OCI-LY7 (cell line): ENCODE measurements around the gene PET100. TPM values are rescaled to one million over a fixed set of nuclear protein-coding genes. Genes with fewer than 3 reads are reported as not detected.

ENCODE experiments used
- BruUV-seq: library from RNA; stranded (reverse); fragments of 400-500 nt; replicated peaks from 2 replicates; lab custom pipeline; 2021; lab: Mats Ljungman, UMichigan
- CTCF ChIA-PET: fragments of 300-600 bp; sonication (Branson Sonifier 250); formaldehyde crosslinking; loops from one replicate; lab custom pipeline; 2022; ENCODE audit warnings: antibody characterized with exemption; ENCODE audit not compliant: unreplicated experiment; lab: Charles Lee
- POLR2A ChIA-PET: fragments of 300-600 bp; sonication (Branson Sonifier 250); formaldehyde crosslinking; loops from one replicate; lab custom pipeline; 2022; ENCODE audit warnings: antibody characterized with exemption; lab: Charles Lee
- DNase-seq: peaks from one replicate; pipeline ENCODE4 v3.0.0-alpha.2; 2015; ENCODE audit warnings: low spot score
- H2AFZ ChIP-seq: fragments of 200-600 bp; sonication (generic), shearing (Covaris generic); 2 replicates; pipeline ENCODE4 v1.6.1; 2014; ENCODE audit warnings: mild to moderate bottlenecking, antibody characterized with exemption, low read length, moderate library complexity
- H3K27ac ChIP-seq: fragments of 200-600 bp; sonication (generic); 2 replicates; pipeline ENCODE4 v1.5.1; 2014; ENCODE audit warnings: mixed run types, low read depth, mild to moderate bottlenecking, moderate library complexity, low read length, inconsistent platforms; ENCODE audit not compliant: poor library complexity, severe bottlenecking
- H3K36me3 ChIP-seq: fragments of 200-600 bp; sonication (generic); 2 replicates; pipeline ENCODE4 v1.6.1; 2014; ENCODE audit warnings: mild to moderate bottlenecking, antibody characterized with exemption, low read length, moderate library complexity, mixed read lengths; ENCODE audit not compliant: insufficient read depth
- H3K4me1 ChIP-seq: fragments of 200-600 bp; sonication (generic); 2 replicates; pipeline ENCODE4 v1.5.1; 2014; ENCODE audit warnings: mild to moderate bottlenecking, low read length; ENCODE audit not compliant: insufficient read depth, poor library complexity, severe bottlenecking
- H3K4me2 ChIP-seq: fragments of 200-600 bp; sonication (generic); 2 replicates; pipeline ENCODE4 v1.6.1; 2014; ENCODE audit warnings: mild to moderate bottlenecking, low read length
- H3K4me3 ChIP-seq: fragments of 200-600 bp; sonication (generic); 2 replicates; pipeline ENCODE4 v1.5.1; 2014; ENCODE audit warnings: mild to moderate bottlenecking, low read depth, low read length; ENCODE audit not compliant: poor library complexity, severe bottlenecking
- H3K79me2 ChIP-seq: fragments of 200-600 bp; sonication (generic); 2 replicates; pipeline ENCODE4 v1.6.1; 2016; ENCODE audit warnings: low read depth, mild to moderate bottlenecking, low read length, moderate library complexity, mixed read lengths; ENCODE audit not compliant: insufficient read depth
- H3K9me2 ChIP-seq: fragments of 200-600 bp; sonication (generic); 2 replicates; pipeline ENCODE4 v1.6.1; 2016; ENCODE audit warnings: mild to moderate bottlenecking, low read length, mixed read lengths; ENCODE audit not compliant: insufficient read depth
- H3K9me3 ChIP-seq: fragments of 200-600 bp; sonication (generic); 2 replicates; pipeline ENCODE4 v1.6.1; 2014; ENCODE audit warnings: mild to moderate bottlenecking, mixed run types, low read length, mixed read lengths
- H4K20me1 ChIP-seq: fragments of 200-600 bp; sonication (generic); 2 replicates; pipeline ENCODE4 v1.6.1; 2014; ENCODE audit warnings: mild to moderate bottlenecking, antibody characterized with exemption, low read length, moderate library complexity, mixed read lengths; ENCODE audit not compliant: insufficient read depth
- EZH2phosphoT487 ChIP-seq: fragments of 200-600 bp; sonication (generic); IDR thresholded peaks from 2 replicates; pipeline ENCODE4 v1.6.1; 2018; ENCODE audit warnings: low read depth, borderline replicate concordance, mild to moderate bottlenecking, mixed run types, antibody characterized with exemption, low read length, moderate library complexity, mixed read lengths
- intact Hi-C: fragments of 100-400 bp; cut with micrococcal nuclease; formaldehyde crosslinking; loops from one replicate; pipeline ENCODE4 v1.10.0; 2022; ENCODE audit not compliant: unreplicated experiment
- total RNA-seq, 2 experiments: library from RNA; depleted of rRNA in 1 of 2; stranded (reverse); fragments of >200 nt in 1 of 2; shearing (Covaris generic) in 1 of 2; gene quantifications; 2 replicates each; pipeline ENCODE4 v1.2.3, GENCODE V29; 2014 to 2022
- TF ChIP-seq, protein P1 (sequence below): fragments of 200-600 bp; sonication (generic); conservative IDR thresholded peaks from 2 replicates; pipeline ENCODE4 v1.5.1; 2014; ENCODE audit warnings: mild to moderate bottlenecking, antibody characterized with exemption, low read length, moderate library complexity, mixed read lengths

Gene PET100
- total RNA-seq, 2 experiments from 2014 or later = 48.8 to 118 TPM

- CTCF ChIA-PET = no interaction called here
- no peaks in the 10 kb centered on the region for H4K20me1 ChIP-seq
Observed at GRCh38 chr19:7678971-7679751, 49.6 kb downstream of the PET100 start.

DNA sequence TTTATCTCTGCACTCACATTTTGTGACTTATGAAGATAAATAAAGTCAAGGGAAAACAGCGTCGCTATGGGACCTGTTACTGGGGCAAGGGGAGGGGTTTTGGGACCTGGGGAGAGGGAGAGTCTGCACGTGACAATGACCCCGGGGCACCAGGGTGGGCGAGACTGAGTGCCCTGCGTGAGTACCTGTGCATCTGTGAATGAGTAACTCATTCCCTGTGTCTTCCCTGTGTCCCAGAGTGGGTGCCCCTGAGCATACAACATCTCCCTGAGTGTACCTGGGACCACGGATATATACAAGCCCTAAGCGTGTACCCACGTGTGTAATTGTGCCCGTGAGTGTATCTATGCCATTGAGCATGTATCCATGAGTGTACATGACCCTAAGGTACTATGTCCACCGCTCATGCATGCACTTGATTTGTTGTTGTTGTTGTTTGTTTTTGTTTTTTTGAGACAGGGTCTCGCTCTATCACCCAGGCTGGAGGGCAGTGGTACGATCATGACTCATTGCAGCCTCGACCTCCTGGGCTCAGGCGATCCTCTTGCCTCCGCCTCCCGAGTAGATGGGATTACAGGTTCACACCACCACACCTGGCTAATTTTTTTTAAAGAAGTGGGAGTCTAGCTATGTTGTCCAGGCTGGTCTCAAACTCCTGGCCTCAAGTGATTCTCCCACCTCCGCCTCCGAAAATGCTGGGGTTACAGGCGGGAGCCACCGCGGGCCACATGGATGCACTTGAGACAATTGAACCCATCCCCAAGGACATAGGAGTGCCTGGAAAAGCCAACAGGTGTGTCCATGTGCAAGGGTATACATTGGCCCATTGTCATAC is 50.4 kb downstream of the PET100 start:
- H3K9me2 ChIP-seq = no peaks in the 10 kb centered on the region
- CTCF ChIA-PET = interaction anchor here (0.8 to 1.3 kb wide), 2 partner anchors 19 to 149 kb away, joined by 3 to 4 read pairs; no protein-coding TSS in a partner anchor
- peaks cover 47% of the 10 kb centered on the region for H3K4me1 ChIP-seq
- intact Hi-C loops = loop anchor here (1.0 to 2.0 kb wide), 5 partner anchors 23 to 577 kb away; partner anchors contain the start of gene FCER2
- peaks cover 28% of the 10 kb centered on the region for H3K36me3 ChIP-seq
- H3K4me2 ChIP-seq = peak overlapping the region; percentile 48
- H3K79me2 ChIP-seq = peaks cover 14% of the 10 kb centered on the region; the same call in 1 of the 2 replicates
- H3K27ac ChIP-seq = no peak overlapping the region
- H2AFZ ChIP-seq = peak overlapping the region; percentile 53
- DNase-seq = no peak
- no TSS peak for BruUV-seq
- TF ChIP-seq, protein P1, sequence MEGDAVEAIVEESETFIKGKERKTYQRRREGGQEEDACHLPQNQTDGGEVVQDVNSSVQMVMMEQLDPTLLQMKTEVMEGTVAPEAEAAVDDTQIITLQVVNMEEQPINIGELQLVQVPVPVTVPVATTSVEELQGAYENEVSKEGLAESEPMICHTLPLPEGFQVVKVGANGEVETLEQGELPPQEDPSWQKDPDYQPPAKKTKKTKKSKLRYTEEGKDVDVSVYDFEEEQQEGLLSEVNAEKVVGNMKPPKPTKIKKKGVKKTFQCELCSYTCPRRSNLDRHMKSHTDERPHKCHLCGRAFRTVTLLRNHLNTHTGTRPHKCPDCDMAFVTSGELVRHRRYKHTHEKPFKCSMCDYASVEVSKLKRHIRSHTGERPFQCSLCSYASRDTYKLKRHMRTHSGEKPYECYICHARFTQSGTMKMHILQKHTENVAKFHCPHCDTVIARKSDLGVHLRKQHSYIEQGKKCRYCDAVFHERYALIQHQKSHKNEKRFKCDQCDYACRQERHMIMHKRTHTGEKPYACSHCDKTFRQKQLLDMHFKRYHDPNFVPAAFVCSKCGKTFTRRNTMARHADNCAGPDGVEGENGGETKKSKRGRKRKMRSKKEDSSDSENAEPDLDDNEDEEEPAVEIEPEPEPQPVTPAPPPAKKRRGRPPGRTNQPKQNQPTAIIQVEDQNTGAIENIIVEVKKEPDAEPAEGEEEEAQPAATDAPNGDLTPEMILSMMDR = no peak
- TF ChIP-seq EZH2phosphoT487 = no peak
- no peaks in the 10 kb centered on the region for H3K9me3 ChIP-seq
- peak overlapping the region; percentile 96 for H3K4me3 ChIP-seq
- H4K20me1 ChIP-seq = no peaks in the 10 kb centered on the region
- POLR2A ChIA-PET = interaction anchor here (1.2 kb wide), 1 partner anchor 19 kb away, joined by 4 read pairs; no protein-coding TSS in a partner anchor

More at GRCh38 chr19:7678971-7679751, 49.6 kb downstream of the PET100 start:
- TF ChIP-seq EZH2phosphoT487 = no peak
- TF ChIP-seq, protein P1 = peak; percentile 81
- POLR2A ChIA-PET = interaction anchor here (0.6 kb wide), 1 partner anchor 541 kb away, joined by 4 read pairs; no protein-coding TSS in a partner anchor
- DNase-seq = peak; percentile 76
- Histone ChIP-seq H3K9me3 (no peaks in the 10 kb centered on the region), H3K4me3 (no peak overlapping the region), H3K79me2 (peaks cover 14% of the 10 kb centered on the region; the same call in 1 of the 2 replicates), H3K27ac (no peak overlapping the region), H2AFZ (peak overlapping the region; percentile 53; the same call in 1 of the 2 replicates), H3K4me2 (peak overlapping the region; percentile 19; the same call in 1 of the 2 replicates), H3K9me2 (no peaks in the 10 kb centered on the region), H3K36me3 (peaks cover 23% of the 10 kb centered on the region), H3K4me1 (peaks cover 47% of the 10 kb centered on the region)
- BruUV-seq = no TSS peak
- intact Hi-C loops = loop anchor here (1.0 kb wide), 1 partner anchor 120 kb away; no protein-coding TSS in a partner anchor
